ENCODE measurements around the gene ITK.

Gene ITK

DNA sequence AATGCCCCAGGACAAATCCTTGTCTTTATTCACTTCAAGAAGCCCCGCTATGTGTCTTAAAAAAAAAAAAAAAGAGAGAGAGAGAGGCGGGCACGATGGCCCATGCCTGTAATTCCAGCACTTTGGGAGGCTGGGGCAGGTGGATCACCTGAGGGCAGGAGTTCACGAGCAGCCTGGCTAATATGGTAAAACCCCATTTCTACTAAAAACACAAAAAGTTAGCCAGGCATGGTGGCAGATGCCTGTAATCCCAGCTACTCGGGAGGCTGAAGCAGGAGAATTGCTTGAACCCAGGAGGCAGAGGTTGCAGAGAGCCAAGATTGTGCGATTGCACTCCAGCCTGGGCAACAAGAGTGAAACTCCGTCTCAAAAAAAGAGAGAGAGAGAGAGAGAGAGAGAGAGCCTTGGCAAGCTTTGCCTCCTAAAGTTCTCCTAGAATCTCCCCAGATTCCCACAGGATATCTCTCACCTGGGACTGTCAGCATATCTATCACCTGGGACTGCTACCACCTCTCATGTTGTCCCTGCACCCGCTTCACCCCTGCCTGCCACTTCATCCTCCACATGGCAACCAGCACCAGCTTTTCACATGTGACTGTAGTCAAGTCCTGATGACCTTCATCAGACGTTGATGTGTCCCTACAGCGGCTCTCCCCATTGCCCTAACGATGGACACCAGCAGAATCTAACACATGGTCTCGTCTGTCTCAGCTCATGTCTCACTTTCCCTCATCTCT lies 5.8 kb downstream of the ITK start:
- TF ChIP-seq, protein P1, sequence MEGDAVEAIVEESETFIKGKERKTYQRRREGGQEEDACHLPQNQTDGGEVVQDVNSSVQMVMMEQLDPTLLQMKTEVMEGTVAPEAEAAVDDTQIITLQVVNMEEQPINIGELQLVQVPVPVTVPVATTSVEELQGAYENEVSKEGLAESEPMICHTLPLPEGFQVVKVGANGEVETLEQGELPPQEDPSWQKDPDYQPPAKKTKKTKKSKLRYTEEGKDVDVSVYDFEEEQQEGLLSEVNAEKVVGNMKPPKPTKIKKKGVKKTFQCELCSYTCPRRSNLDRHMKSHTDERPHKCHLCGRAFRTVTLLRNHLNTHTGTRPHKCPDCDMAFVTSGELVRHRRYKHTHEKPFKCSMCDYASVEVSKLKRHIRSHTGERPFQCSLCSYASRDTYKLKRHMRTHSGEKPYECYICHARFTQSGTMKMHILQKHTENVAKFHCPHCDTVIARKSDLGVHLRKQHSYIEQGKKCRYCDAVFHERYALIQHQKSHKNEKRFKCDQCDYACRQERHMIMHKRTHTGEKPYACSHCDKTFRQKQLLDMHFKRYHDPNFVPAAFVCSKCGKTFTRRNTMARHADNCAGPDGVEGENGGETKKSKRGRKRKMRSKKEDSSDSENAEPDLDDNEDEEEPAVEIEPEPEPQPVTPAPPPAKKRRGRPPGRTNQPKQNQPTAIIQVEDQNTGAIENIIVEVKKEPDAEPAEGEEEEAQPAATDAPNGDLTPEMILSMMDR (conservative IDR thresholded peaks at IDR 0.05) = no peak
- no peak for TF ChIP-seq ZFX (IDR thresholded peaks at IDR 0.05)
- no peak overlapping the region for H3K27ac ChIP-seq

DNA sequence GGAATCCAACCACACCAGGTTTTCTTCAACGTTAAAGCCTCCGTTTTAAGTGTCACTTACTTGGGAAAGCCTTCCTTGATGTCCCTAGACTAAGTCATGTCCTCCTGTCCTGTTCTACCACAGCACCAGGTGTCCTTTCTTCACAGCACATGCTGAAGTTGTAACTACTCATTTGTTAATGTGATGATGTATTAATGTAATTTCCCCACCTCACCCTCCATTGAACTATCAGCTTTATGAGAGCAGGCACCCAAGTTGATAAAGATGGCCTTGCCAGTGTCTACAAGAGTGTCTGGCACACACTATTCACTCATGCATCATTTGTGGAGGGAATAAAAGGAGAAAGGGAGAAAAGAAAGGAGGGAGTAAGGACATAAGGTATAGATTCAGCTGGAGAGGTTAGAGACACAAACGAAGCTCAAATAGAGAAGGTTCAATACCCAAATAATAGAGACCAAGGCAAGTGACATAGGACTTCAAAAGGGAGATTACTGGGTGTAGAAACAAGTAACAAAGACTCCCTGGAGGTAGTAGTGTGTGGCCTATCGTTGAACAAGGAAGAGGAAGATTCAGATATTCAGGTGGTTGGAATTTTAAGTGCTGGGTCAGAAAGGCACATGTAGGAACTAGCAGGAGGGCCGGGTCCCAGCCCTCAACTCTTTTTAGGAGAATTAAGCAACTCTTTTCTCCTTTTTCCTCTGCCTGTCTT lies 6.6 kb downstream of the ITK start:
- no peak for TF ChIP-seq ZFX (IDR thresholded peaks at IDR 0.05)
- TF ChIP-seq, protein P1 (conservative IDR thresholded peaks at IDR 0.05) = no peak
- no peak overlapping the region for H3K27ac ChIP-seq

DNA sequence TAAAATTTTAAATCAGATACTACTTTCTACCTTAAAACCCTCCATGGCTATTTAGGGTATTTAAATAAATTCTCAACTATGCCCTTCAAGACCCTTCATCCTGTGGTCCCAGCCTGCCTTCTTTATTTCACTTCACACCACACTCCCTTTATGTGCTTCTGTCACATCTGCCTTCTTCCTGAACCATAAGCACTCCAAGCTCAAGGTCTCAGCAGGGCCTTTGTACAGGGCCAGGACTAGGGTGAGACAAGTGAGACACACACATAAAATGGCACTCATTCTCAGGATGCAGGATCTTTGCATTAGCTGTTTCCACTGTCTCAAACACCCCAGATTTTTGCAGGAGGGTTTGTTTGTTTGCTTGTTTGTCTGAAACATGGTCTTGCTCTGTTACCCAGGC lies 7.6 kb downstream of the ITK start:
- TF ChIP-seq, protein P1 (conservative IDR thresholded peaks at IDR 0.05) = no peak
- no peak for TF ChIP-seq ZFX (IDR thresholded peaks at IDR 0.05)
- no peak overlapping the region for H3K27ac ChIP-seq

DNA sequence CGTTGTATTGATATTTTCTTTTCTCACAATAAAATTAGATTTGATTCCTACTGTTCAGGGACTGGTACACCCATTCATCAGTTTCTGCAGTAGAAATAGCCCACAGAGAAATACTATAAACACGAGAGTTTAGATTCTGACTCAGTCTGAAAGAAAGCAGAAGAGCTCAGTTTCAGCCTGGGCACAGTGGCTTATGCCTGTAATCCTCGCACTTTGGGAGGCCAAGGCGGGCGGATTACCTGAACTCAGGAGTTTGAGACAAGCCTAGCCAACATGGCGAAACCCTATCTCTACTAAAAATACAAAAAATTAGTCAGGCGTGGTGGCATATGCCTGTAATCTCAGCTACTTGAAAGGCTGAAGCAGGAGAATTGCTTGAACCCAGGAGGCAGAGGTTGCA lies 8.6 kb downstream of the ITK start:
- no peak for TF ChIP-seq ZFX (IDR thresholded peaks at IDR 0.05)
- TF ChIP-seq, protein P1 (conservative IDR thresholded peaks at IDR 0.05) = no peak
- H3K27ac ChIP-seq = no peak overlapping the region

DNA sequence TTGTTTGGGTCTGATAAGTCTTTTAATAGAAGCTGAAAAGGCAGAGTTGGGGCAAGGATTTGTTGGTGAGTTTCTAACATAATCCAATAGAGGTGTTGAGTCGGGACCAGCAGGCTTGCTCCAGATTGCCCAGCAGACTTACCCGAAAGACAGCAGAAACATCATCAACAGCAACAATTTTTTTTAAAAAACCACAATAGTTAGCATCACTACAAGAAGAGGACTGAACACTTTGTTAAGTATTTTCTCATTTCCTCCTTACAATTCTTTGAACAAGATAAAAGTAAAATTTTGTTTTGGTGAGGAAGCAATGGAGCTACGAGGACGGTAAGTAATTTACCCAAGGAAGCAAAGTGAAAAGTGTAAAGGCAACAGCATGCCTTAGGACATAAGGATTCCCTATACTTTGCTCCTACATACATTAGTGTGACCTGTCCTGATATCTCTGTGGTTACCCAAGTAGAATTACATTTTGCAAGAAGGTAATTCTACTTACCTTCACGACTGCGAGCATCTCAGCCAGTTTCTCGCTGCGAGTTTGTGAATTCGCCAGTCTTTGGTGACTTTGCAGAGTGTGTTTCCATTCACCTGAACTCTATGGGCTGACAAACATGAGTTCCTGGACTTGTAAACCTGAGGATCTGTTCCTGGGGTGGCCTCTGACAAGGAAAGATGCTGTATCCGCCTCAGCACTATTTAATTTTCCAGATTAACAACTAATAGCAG lies 13.2 kb downstream of the ITK start:
- no peak overlapping the region for H3K27ac ChIP-seq
- TF ChIP-seq ZFX (IDR thresholded peaks at IDR 0.05) = no peak
- TF ChIP-seq, protein P1 (conservative IDR thresholded peaks at IDR 0.05) = no peak

DNA sequence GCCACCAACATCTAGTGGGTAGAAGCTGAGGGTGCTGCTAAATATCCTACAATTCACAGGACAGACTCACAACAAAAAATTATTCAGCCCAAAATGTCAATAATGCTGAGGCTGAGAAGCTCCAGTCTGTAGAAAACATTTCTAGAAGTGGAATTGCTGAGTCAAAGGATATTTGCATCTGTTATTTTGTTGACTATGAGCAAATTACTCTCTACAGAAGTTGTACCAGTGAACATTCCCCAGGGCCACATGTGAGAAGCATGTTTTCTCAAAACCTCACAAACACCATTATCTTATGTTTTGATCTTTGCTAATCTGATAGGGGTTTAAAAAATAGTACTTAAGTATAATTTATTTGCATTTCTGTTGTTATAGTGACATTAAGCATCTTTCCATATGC lies 15.4 kb downstream of the ITK start:
- no peak overlapping the region for H3K27ac ChIP-seq
- TF ChIP-seq, protein P1 (conservative IDR thresholded peaks at IDR 0.05) = no peak
- TF ChIP-seq ZFX (IDR thresholded peaks at IDR 0.05) = no peak

DNA sequence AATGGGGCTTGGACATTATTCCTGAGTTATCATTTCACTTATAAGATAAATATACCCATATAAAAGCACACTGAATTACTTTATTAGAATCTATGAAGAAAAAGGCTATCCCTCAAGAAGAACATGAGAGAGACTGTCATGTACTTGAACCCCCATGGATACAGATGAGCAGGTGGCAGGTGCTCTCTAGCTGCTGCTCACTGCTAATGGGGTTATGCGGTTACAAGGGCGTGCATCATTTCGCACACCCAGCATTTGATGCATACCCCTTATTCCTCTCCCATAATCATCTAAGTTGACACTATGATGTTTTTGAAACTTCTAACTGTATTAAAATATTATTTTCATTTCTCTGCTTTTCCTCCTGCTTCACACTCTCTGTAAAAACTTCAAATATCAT lies 16.4 kb downstream of the ITK start:
- H3K27ac ChIP-seq = no peak overlapping the region
- TF ChIP-seq, protein P1 (conservative IDR thresholded peaks at IDR 0.05) = no peak
- no peak for TF ChIP-seq ZFX (IDR thresholded peaks at IDR 0.05)
